ENCODE data around the gene CRIP1. TPM values are rescaled to one million over a fixed set of nuclear protein-coding genes. Genes with fewer than 3 reads are reported as not detected.

Gene CRIP1, protein sequence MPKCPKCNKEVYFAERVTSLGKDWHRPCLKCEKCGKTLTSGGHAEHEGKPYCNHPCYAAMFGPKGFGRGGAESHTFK
- 10 to 100 TPM; 27.5 to 85.2 (median 44.3) TPM for polyA plus RNA-seq (ENCODE audit: insufficient read length in 10 of 10)
- long read RNA-seq, donor 1, transcript CRIP1-201 (5 exons, 1,311 nt): major isoform, 35 of 40 reads
- long read RNA-seq, donor 1, partial matches to known transcripts: 0 of 40 reads
- long read RNA-seq, donor 1, other reads (novel, unspliced or antisense): 0 of 40 reads
- long read RNA-seq, donor 2, transcript CRIP1-201 (5 exons, 1,311 nt): major isoform, 44 of 51 reads
- long read RNA-seq, donor 2, transcript CRIP1-205 (4 exons, 638 nt): minor isoform, 6 of 51 reads
- long read RNA-seq, donor 2, partial matches to known transcripts: 0 of 51 reads
- long read RNA-seq, donor 2, other reads (novel, unspliced or antisense): 0 of 51 reads
- long read RNA-seq, donor 3: 0 reads
- long read RNA-seq, donor 4, transcript CRIP1-201 (5 exons, 1,311 nt): major isoform, 47 of 56 reads
- long read RNA-seq, donor 4, partial matches to known transcripts: 0 of 56 reads
- long read RNA-seq, donor 4, other reads (novel, unspliced or antisense): 0 of 56 reads
- long read RNA-seq, donor 5, transcript CRIP1-205 (4 exons, 638 nt): minor isoform, 6 of 98 reads
- long read RNA-seq, donor 5, transcript CRIP1-201 (5 exons, 1,311 nt): major isoform, 86 of 98 reads
- long read RNA-seq, donor 5, partial matches to known transcripts: 0 of 98 reads
- long read RNA-seq, donor 5, other reads (novel, unspliced or antisense): 0 of 98 reads
- long read RNA-seq, donor 6, transcript CRIP1-201 (5 exons, 1,311 nt): major isoform, 47 of 61 reads
- long read RNA-seq, donor 6, transcript CRIP1-205 (4 exons, 638 nt): minor isoform, 7 of 61 reads
- long read RNA-seq, donor 6, transcript CRIP1-206 (3 exons, 2,241 nt): minor isoform, 6 of 61 reads
- long read RNA-seq, donor 6, partial matches to known transcripts: 0 of 61 reads
- long read RNA-seq, donor 6, other reads (novel, unspliced or antisense): 0 of 61 reads
- long read RNA-seq, donor 7, transcript CRIP1-201 (5 exons, 1,311 nt): major isoform, 29 of 33 reads
- long read RNA-seq, donor 7, partial matches to known transcripts: 0 of 33 reads
- long read RNA-seq, donor 7, other reads (novel, unspliced or antisense): 0 of 33 reads
- long read RNA-seq, donor 8, transcript CRIP1-205 (4 exons, 638 nt): minor isoform, 5 of 44 reads
- long read RNA-seq, donor 8, transcript CRIP1-201 (5 exons, 1,311 nt): major isoform, 33 of 44 reads
- long read RNA-seq, donor 8, partial matches to known transcripts: 0 of 44 reads
- long read RNA-seq, donor 8, other reads (novel, unspliced or antisense): 0 of 44 reads
- long read RNA-seq, donor 9, transcript CRIP1-201 (5 exons, 1,311 nt): major isoform, 9 of 10 reads
- long read RNA-seq, donor 9, partial matches to known transcripts: 0 of 10 reads
- long read RNA-seq, donor 9, other reads (novel, unspliced or antisense): 0 of 10 reads

DNA sequence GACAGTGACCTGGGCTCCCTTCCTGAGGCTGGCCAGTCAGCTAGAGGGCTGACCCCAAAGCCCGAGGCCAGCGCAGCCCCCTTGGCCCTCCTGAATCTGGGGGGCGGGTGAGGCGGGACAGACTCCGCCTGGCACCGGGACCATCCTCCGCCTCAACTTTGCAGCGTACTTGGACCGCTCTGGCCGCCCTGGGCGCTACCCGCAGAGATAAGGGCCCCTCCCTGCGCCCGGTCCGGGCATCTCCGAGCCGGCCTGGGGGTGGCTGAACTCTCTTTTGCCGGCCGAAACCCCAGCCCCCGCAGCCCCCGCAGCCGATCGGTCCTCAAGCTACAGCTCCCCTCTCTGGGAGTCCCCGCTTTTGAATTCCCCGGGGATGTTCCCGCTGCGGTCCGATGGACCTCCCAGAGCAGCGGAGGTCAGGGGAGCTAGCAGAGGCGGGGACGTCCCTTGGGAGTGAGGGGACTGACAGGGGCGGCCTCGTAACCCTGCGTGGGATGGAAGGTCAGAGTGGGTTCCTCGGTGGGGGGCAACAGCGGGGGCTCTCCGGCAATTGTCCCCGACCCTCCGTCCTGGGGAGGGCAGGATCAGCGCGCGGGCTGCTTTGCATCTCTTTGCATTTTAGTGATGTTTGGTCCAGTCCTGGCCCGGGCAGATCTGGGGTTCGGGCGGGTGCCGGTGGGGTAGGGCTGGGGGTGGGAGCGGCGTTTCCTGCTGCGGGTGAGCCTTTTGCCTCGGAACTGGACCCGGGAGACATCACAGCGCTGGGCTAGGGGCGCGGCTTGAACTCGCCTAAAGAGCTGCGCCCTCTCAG is at the start of gene CRIP1:
CRIP1 (plus strand) TSS at position 724 of the 811 bp plus-strand sequence. CDS start 374 bp downstream, outside the sequence.
- peak in 1 of 3 donors; percentile 53 for DNase-seq

DNA sequence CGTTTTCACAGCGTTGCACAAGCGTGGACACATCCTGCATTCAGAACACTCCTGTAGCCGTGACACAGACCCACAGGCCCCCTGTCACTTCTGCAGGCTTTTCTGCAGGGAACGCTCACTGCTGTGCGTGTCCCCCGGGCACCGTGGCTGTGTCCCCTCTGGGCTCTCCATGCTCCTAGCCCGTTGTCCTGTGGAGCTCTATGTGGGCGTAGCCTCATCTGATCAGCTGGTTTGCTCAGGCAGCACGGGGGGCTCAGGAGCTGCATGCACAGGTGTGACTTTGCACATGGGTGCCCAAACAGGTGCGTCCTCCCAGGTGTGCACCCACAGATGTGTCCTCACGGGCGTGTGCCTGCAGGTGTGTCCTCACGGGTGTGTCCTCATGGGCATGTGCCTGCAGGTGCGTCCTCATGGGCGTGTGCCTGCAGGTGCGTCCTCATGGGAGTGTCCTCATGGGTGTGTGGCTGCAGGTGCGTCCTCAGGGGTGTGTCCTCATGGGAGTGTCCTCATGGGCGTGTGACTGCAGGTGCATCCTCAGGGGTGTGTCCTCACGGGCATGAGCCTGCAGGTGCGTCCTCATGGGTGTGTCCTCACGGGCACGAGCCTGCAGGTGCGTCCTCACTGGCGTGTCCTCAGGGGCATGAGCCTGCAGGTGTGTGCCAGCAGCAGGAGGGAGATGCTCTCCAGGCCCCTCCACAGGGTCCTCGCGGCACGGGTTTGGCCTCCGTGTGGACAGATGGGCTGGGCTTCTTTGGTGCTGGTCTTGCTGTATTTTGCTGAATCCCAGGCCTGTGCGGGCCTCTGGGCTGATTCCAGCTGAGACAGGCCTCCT is 49.6 kb upstream of the CRIP1 start:
- no peak for DNase-seq

DNA sequence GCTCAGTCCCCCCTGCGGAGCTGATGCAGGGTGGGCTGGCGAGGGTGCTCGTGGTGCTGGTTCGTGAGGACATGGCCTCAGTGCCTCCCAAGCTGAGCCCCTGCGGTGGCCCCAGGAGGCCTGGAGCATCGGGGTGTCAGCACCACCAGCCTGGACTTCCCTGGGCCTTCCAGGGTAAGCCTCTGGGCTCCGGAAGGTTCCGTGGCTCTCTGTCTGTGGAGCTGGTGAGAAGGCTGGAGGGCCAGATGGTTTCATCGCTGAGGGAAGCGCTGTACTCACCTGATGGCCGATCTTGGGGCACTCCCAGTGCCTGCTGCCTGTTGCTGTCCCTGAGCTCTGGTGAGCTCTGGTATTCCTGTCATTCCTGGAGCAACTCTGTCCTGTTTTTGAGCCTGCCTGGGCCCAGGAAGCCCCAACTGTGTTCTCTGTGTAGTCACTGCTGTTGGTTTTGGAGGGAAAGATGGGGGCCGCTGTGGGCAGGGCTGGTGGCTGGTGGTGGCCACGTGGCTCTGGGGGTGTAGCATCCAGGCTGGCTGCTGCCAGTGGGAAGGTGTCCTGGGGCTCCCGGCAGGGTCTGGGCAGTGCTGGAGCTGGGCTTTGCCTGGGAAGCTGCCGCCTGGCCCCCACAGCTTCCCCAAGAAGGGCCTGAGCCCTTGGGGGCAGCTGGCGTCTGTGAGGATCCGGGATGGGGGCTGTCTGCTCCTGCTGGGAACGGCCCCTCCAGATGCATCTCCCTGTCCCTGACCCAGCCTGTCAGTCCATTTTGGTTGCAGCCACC is 48.8 kb upstream of the CRIP1 start:
- no peak for DNase-seq

DNA sequence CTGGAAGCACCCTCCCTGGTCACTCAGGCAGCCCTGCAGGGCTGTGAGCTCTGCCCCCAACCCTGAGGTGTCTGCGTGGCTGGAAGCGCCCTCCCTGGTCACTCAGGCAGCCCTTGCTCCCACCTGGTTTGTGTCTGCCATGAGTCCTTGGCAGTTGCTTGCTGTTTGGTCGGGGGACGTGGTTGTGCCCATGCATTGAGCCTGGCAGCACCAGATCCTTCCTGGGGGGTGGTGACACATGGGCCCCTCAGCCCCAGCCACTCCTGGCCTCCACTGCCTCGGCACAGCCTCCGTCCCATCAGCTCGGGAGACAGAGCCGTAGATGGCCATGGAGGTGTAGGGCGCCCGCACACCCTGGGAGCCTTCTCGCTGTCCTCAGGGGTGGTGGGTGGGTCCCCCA is 47.5 kb upstream of the CRIP1 start:
- no peak for DNase-seq

DNA sequence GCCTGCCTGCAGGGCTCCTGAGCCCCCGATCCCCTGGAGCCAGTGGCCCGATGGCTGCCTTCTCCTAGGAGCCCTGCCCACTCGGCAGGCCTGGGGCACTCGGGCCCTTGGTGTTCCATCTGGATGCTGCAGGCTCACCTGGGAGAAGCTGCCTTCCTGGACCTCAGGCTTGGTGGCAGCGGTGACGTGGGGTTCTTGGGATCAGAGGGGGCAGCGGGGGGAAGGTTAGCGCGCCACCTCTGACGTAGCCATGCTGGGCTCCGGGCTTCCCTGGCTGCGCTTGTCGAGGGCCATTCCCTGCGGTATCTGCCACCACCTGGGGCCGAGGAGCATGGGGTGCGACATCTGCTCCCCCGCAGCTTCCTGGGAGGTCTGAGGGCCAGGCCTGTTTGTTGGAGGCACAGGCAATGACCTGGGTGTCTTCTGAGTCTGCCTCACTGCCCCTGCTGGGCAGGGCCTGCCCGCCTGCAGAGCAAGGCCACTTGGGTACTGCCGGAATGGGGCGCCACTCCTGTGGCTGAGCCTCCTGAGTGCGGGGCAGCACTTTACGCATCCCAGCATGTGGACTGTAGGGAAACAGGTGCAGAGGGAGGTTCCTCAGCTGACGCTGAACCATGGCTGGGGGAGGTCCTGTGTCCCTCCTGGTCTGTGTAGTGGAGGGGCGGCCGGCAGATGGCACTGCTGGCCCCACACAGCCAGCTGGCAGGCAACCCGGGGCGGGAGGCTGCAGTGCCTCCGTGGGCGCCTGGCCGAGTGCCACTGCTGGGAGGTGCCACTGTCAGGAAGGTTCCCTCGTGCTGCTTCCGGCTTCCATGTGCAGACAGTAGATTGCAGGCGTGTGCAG is 46.8 kb upstream of the CRIP1 start:
- DNase-seq: peak in 1 of 3 donors; percentile 32

DNA sequence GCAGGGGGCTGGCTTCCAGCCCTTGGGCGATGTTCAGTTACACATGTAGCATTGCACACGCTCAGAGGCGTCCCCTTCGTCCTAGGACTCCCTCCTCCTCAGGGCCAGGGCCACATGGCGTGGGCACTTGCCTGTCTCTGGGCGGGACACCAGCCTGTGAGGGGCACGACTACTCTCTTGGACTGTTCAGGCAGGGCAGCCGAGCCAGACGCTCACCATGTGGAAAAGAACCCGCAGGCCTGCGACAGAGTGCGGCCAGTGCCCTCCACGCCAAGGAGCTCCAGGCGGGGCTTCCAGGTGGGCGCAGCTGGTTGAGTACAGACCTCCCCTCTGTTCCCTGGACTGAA is 46.2 kb upstream of the CRIP1 start:
- DNase-seq: no peak

DNA sequence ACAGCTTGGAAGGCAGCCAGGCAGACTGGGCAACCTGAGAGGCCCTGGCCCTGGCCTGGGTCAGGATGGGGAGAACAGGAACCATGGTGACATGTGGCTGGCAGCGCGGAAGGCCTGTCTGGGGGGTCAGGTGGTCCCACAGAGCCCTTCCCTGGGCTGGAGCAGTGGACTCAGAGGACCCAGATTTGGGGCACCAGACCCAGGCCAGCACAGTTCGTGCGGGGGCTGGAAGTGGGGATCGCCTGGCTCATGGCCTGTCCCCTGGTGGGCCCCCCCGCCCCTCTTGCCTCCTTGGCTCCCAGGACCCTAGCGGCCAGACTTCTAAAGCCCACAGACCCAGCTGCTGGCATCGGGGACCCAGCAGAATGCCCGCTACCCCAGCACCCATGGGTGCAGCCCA is 45.7 kb upstream of the CRIP1 start:
- no peak for DNase-seq

DNA sequence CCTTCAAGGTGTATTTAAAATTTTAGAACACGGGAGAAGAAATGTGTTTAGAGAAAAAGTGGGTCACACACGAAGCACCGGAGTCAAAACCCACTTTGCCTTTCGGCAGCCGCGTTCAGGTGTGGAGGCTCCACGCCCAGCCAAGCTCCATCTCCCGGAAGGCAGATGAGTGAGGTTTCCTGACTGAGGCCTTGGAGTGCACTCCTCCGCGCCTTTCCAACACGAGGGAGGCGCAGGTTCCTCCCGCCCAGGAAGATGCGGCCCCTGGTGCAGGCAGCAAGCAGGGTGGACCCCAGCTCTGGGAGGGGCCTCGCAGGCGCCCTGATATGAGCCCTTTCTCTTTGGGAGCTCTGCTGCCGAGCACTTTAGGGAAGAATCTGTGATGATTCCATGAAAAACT is 44.6 kb upstream of the CRIP1 start:
- DNase-seq: no peak

DNA sequence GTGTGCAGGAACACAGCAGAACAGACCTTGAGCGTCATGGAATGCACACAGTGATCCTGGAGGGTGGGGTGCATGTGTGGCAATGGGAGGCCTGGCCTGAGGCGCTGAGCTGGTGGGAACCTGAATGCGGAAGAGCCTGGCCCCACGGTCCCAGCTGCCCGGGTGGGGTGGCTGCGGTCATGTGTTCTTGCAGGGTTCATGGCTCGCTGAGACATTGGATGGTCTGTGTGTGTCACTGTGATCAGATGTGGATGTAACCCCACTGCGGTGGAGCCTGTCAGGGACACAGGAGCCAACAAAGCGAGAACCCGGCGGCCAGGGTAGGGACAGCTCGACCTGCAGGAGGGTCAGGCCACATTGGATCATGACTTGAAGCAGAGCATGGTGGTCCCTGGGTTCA is 43.9 kb upstream of the CRIP1 start:
- DNase-seq: no peak

DNA sequence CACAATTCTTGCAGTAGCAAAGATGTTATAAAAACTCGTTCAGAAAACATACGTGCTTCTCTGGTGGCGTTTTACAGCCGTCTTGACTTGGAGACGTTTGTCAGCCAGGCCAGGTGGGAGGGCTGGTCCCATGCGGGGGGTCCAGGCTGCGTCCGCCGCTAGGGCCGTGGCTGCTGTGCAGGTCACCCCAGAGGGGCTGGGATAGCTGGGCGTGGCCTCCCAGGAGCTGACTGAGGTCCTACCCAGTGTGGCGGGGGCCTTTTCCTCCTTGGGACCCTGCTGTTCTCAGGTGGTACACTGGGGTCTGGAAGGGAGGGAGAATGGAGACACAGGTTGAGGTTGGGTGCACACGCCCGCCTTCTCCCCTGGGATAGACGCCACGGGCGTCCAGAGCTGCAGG is 41.8 kb upstream of the CRIP1 start:
- no peak for DNase-seq

DNA sequence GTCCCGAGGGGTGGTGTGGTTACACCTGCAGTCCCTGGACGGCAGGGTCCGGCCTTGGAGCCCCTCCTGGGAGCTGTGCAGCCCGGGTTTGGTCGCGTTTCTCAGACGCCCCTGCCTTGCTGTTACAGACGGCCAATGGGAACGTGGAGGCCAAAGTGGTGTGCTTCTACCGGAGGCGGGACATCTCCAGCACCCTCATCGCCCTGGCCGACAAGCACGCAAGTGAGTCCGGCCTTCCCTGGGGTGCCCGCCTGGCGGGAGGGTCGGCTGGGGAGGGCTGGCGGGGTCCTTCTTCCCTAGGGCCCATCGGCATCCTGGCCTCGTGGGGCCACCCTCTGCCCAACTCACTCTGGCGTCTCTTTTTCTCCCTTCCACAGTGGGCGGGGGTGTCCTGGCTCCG is 41.4 kb upstream of the CRIP1 start:
- no peak for DNase-seq

DNA sequence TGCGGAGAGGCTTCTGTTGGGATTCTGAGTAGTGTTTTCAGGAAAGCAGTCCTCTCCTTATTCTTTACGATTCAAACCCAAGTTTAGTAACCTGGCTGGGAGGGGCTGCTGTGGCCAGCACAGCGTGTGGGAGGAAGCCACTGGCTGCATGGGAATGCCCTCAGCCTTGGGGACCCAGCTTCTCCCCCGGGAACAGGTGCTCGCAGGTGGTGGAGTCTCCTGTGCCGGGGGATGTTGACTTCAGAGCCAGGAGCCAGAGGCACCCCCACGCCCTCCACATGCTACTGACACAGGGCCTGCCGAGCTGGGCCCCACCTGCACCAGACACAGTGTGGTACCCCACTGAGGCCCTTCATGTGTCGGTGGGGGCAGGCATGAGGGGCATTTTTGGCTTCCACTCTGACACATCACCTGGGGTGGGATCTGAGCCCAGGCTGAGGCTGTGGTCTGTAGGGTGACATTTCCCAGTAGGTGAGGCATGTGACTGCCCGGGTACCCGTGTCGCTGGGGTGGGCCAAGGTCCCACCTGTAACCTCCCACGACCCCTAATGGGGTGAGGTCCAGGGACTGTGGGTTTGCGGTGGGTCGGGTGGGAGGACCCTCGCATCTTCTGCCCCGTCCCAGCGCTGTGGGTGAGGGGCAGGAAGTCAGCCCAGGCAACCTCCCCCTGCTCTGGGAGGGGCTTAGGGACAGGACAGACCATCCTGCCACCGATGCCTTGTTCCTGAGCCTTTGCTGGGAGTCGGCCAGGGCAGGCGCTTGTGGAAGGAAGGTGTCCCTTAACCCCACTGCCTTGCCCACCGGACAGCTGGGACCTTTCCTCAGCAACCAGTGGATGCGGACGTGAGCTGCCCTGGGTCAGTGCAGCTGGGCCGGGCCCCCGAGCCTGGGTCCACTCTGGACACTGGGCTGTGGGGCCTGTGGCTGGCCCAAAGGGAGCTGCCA is 40.5 kb upstream of the CRIP1 start:
- DNase-seq: no peak

DNA sequence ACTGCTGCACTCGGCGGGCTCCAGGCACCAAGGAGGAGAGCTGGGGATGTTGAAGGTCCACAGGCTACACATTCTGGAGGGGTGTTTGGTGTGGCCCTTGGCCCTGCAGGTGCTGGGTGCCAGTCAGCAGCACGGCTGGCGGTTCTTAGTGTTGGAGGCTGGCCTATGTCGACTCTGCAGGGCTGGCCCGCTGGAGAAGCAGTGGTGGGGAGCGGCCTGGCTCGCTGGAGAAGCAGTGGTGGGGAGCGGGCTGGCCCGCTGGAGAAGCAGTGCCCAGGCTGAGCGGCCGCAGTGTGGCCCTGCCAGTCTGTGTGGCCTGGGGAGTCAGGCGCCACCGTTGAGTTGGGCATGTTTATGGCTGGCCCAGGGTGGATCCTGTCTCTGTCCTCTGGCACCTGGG is 39.7 kb upstream of the CRIP1 start:
- DNase-seq: no peak

DNA sequence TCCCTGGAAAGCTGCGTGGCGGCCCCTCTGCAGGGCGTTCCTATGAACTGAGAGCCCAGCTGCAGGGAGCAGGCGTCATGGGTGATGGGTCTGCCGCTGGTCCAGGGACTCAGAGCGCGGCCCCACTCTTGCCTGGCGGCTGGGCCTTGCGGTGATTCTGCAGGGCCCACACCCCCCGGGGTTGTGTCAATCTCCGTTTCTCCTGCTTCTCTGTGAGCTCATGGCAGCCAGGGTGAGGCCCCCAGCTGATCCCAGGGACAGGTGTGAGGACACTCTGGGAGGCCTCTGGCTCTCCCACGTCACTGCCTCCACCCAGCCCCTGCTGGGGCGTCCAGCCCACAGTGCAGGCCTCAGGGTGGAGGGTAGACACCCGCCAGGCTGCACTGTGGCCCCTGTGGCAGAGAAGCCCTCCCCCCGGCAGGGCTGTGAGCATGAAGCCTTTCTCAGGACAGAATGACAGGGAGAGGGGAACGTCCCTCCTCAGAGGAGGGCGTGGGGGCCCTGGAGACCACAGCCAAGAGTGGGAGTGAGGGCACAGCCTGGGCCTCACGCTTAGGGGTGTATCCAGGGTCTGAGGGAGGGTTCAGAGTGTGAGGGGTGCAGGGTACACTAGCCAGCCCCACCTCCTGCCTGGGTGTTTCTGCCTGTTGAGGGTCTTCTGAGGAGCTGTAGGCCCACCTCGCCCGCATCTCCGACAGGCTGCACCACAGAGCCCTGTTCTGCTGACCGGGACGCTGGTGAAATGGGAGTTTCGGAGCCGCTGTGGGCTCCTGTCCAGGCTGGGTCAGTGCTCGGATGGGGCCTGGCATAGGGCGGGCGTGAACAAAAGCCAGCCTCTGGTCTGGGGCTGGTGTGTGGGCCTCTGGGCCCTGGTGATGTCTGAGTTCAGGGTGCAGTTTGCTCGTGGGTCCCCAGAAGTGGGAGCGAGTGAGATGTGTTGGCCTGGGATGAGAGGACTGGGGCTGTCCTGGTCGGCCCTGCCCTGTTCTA is 38.7 kb upstream of the CRIP1 start:
- DNase-seq: peak in 2 of 3 donors; percentile 33 to 40

DNA sequence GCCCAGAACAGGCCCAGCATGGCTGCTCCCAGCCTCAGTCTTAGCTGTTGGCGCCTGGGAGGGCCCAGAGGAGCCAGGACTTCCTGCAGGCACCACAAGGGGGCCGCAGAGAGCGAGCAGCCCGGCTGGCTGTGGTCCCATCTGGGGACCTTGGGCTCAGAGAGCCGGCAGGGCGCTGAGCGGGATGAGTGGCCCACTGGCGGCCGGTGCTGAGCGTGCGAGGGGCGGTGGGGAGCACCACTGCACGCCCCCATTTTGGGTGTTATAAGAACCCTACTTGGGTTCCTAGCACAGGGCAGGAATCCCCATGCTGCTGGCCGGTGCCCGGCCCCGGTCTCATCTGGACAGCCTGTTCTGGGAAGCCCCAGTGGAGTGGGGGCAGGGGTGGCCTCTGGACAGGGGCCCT is 38.0 kb upstream of the CRIP1 start:
- DNase-seq: peak; percentile 37 to 82 (median 71)
